Smooth muscle cell (in vitro differentiated cells): Measurements from ENCODE around the gene TBX15. TPM values are rescaled to one million over a fixed set of nuclear protein-coding genes. Genes with fewer than 3 reads are reported as not detected.

Source experiments
- DNase-seq: peaks from one replicate; lab custom pipeline; 2025; ENCODE audit not compliant: unreplicated experiment; lab: John Stamatoyannopoulos, UW
- H2AFZ ChIP-seq: fragments of 200-600 bp; sonication (generic); 2 replicates; pipeline ENCODE4 v1.6.0; 2016; ENCODE audit warnings: antibody characterized with exemption, low read depth, mild to moderate bottlenecking
- H3F3A ChIP-seq: fragments of 200-600 bp; sonication (generic); 2 replicates; pipeline ENCODE4 v1.6.0; 2017; ENCODE audit warnings: antibody characterized with exemption, low read depth
- H3K27ac ChIP-seq: fragments of 200-600 bp; sonication (generic); 2 replicates; pipeline ENCODE4 v1.5.1; 2016; ENCODE audit warnings: low read depth, mild to moderate bottlenecking
- H3K27me3 ChIP-seq: fragments of 200-600 bp; sonication (generic); 2 replicates; pipeline ENCODE4 v1.6.1; 2016; ENCODE audit warnings: low read depth, mild to moderate bottlenecking
- H3K36me3 ChIP-seq: fragments of 200-600 bp; sonication (generic); 2 replicates; pipeline ENCODE4 v1.5.1; 2016; ENCODE audit warnings: low read depth
- H3K4me1 ChIP-seq: fragments of 200-600 bp; sonication (generic); 2 replicates; pipeline ENCODE4 v1.5.1; 2016; ENCODE audit warnings: low read depth
- H3K4me2 ChIP-seq: fragments of 200-600 bp; sonication (generic); 2 replicates; pipeline ENCODE4 v1.6.0; 2016; ENCODE audit warnings: mild to moderate bottlenecking
- H3K4me3 ChIP-seq: fragments of 200-600 bp; sonication (generic); 2 replicates; pipeline ENCODE4 v1.5.1; 2016; ENCODE audit warnings: mild to moderate bottlenecking
- H3K79me2 ChIP-seq: fragments of 200-600 bp; sonication (generic); 2 replicates; pipeline ENCODE4 v1.6.0; 2016; ENCODE audit warnings: low read depth, mild to moderate bottlenecking
- H3K9ac ChIP-seq: fragments of 200-600 bp; sonication (generic); 2 replicates; pipeline ENCODE4 v1.6.0; 2016; ENCODE audit warnings: low read depth
- H3K9me3 ChIP-seq: fragments of 200-600 bp; sonication (generic); replicated peaks from 2 replicates; pipeline ENCODE4 v1.5.1; 2016; ENCODE audit warnings: low read depth
- H4K20me1 ChIP-seq: fragments of 200-600 bp; sonication (generic); 2 replicates; pipeline ENCODE4 v1.6.0; 2016; ENCODE audit warnings: low read depth
- CTCF ChIP-seq: fragments of 200-600 bp; sonication (generic); IDR thresholded peaks from 2 replicates; pipeline ENCODE4 v1.5.1; 2017; ENCODE audit warnings: borderline replicate concordance, mild to moderate bottlenecking, antibody characterized with exemption; ENCODE audit not compliant: insufficient read depth, poor library complexity, severe bottlenecking
- WGBS: methylation state at CpG from one replicate; pipeline ENCODE4 v1.1.7; 2016; ENCODE audit warnings: low lambda C conversion rate; 5-methylcytosine and 5-hydroxymethylcytosine counted together
- polyA plus RNA-seq: library from polyadenylated mRNA; unstranded; fragments of >200 nt; fragmentation: Nextera tagmentation; extraction: Ambion mirVana; gene quantifications from 2 replicates; pipeline ENCODE4 v1.2.1, GENCODE V29; 2016
- total RNA-seq: library from RNA; depleted of rRNA; stranded (reverse); fragments of >200 nt; gene quantifications from 2 replicates; pipeline ENCODE4 v1.2.3, GENCODE V29; 2014

The TBX15 gene
- total and polyA plus RNA-seq, 2 experiments from 2014 or later = 2.7 to 3.5 TPM

- 49% methylated on average over 17 of the region's 17 CpGs for WGBS
- TF ChIP-seq CTCF = no peak
- H3K27ac ChIP-seq = no peak overlapping the region
- H3K27me3 ChIP-seq = peaks cover 73% of the 10 kb centered on the region
- no peaks in the 10 kb centered on the region for H3K4me1 ChIP-seq
- no peak overlapping the region for H3K4me3 ChIP-seq
- no peaks in the 10 kb centered on the region for H3K79me2 ChIP-seq
- no peaks in the 10 kb centered on the region for H3K9me3 ChIP-seq
- H2AFZ ChIP-seq = no peak overlapping the region
- no peak overlapping the region for H3K4me2 ChIP-seq
- H3K36me3 ChIP-seq = no peaks in the 10 kb centered on the region
- no peak overlapping the region for H3K9ac ChIP-seq
- no peaks in the 10 kb centered on the region for H3F3A ChIP-seq
- no peak for DNase-seq
- H4K20me1 ChIP-seq = no peaks in the 10 kb centered on the region
Observed at GRCh38 chr1:119005724-119006405, 17.7 kb upstream of the TBX15 start.

- Histone ChIP-seq H3K4me2 (no peak overlapping the region), H3K4me3 (no peak overlapping the region), H3K27ac (no peak overlapping the region), H4K20me1 (no peaks in the 10 kb centered on the region), H3K9me3 (no peaks in the 10 kb centered on the region), H2AFZ (no peak overlapping the region), H3K27me3 (peaks cover 82% of the 10 kb centered on the region), H3K36me3 (no peaks in the 10 kb centered on the region), H3F3A (no peaks in the 10 kb centered on the region), H3K79me2 (no peaks in the 10 kb centered on the region), H3K9ac (no peak overlapping the region), H3K4me1 (no peaks in the 10 kb centered on the region)
- 91% methylated on average over 2 of the region's 2 CpGs for WGBS
- no peak for TF ChIP-seq CTCF
- no peak for DNase-seq
Observed at GRCh38 chr1:119004781-119005180, 16.6 kb upstream of the TBX15 start.

GRCh38 chr1:119004129-119004527, 16.0 kb upstream of the TBX15 start:
- Histone ChIP-seq H3K9ac (no peak overlapping the region), H3K4me1 (no peaks in the 10 kb centered on the region), H3K27me3 (peaks cover 89% of the 10 kb centered on the region), H3K36me3 (no peaks in the 10 kb centered on the region), H2AFZ (no peak overlapping the region), H3F3A (no peaks in the 10 kb centered on the region), H3K4me3 (no peak overlapping the region), H4K20me1 (no peaks in the 10 kb centered on the region), H3K27ac (no peak overlapping the region), H3K9me3 (no peaks in the 10 kb centered on the region), H3K4me2 (no peak overlapping the region), H3K79me2 (no peaks in the 10 kb centered on the region)
- DNase-seq = no peak
- WGBS = 66% methylated on average over 5 of the region's 5 CpGs
- TF ChIP-seq CTCF = no peak
